HL-60 (cell line): ENCODE data around the gene ZSWIM4.

Experiments
- DNase-seq, 2 experiments: peaks; one replicate each; pipeline ENCODE4 v3.0.0-alpha.2; 2010 to 2020; ENCODE audit warnings: low read depth in 1 of 2, low spot score in 1 of 2
- H3K27ac ChIP-seq: fragments of 250-450 bp; sonication (Bioruptor Pico); replicated peaks from 2 replicates; pipeline ENCODE4 v1.5.1; 2020; ENCODE audit warnings: mild to moderate bottlenecking, moderate library complexity
- H3K27me3 ChIP-seq: fragments of 250-450 bp; sonication (Bioruptor Pico); 2 replicates; pipeline ENCODE4 v1.5.1; 2021; ENCODE audit warnings: mild to moderate bottlenecking, moderate library complexity; ENCODE audit not compliant: insufficient read depth, poor library complexity, severe bottlenecking
- H3K4me3 ChIP-seq: replicated peaks from 2 replicates; pipeline ENCODE4 v1.5.1; 2011; ENCODE audit warnings: mild to moderate bottlenecking, control low read depth, low read length; ENCODE audit not compliant: insufficient read depth
- GABPA ChIP-seq: IDR thresholded peaks from 2 replicates; pipeline ENCODE4 v1.6.1; 2012; ENCODE audit warnings: low read depth
- POLR2AphosphoS5 ChIP-seq: IDR thresholded peaks from 2 replicates; pipeline ENCODE4 v1.6.1; 2012; ENCODE audit warnings: low read depth
- SPI1 ChIP-seq: IDR thresholded peaks from 2 replicates; pipeline ENCODE4 v1.6.1; 2012; ENCODE audit warnings: low read depth, mild to moderate bottlenecking, borderline replicate concordance
- TF ChIP-seq, protein P1 (sequence below): IDR thresholded peaks from 2 replicates; pipeline ENCODE4 v1.6.1; 2012; ENCODE audit warnings: low read depth; ENCODE audit not compliant: insufficient replicate concordance
- TF ChIP-seq, protein P2 (sequence below): IDR thresholded peaks from one replicate; pipeline ENCODE4 v1.5.1; 2011; ENCODE audit warnings: low read length, control low read depth, inconsistent platforms; ENCODE audit not compliant: insufficient read depth

Gene ZSWIM4

DNA sequence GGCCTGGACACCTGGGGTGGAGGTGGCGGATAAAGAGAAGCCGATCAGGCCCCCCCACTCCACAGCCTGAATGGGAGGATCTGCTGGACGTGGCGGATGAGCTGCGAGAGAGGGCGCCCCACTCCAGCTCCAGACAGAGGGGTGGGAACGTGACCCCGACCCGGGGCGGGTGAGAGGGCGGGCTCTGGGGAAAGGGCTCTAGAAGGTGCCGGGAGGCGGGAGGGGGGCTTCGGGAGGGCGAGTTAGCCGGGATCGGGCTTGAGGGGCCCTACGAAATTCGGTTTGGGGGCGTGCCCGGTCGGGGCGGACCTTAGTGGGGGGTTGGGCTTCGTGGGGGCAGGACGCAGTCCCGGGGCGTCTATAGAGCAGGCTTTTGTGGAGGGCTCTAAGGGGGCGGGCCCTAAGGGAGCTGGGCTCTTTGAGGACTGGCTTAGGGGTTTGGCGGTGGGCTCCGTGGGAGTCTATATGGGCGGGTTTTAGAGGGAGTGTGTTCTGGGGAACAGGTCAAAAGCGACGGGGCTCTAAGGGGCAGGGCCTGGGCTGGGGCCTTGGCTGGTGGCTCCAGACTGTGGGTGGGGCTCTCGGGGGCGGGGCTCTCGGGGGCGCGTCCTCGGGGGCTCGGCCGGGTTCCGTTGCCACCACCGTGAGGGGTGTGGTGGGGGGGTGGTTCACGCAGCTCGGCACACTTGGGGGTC is 77.6 kb downstream of the ZSWIM4 start:
- H3K27me3 ChIP-seq = no peaks in the 10 kb centered on the region
- DNase-seq = peak in 1 of 2 experiments; percentile 21

DNA sequence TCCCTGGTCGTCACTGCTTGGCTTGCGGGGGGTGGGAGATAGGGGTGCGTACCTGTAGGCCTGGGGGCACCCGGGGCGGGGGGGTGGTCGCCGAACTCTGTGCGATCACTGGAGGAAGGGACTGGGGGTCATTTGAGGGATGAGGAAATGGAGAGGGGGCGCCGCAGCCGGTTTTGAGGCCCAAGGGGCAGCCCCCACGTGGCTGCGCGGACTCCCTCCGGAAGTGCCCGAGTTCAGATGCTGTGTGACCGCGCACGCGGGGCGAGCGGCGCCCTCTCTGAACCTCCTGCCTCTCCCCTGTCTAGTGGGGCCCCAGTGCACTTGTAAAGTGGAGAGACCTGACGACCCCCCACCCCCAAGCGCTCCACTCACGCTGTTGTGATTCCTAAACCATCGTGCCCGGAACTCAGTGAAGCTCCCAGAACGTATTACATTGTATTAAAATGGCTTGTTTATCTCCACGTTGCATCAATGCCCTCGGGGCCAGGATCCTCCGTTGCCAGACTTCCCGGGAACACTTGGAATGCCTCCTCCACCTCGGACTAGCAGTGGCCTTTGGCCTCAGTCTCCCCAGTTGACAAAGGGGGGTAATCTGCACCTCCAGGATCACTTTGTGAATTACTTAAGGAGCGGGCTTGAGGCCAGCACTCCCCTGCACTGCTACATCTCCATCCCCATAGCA is 78.7 kb downstream of the ZSWIM4 start:
- DNase-seq = no peak
- TF ChIP-seq GABPA (no peak), POLR2AphosphoS5 (no peak), SPI1 (no peak)
- TF ChIP-seq, protein P1, sequence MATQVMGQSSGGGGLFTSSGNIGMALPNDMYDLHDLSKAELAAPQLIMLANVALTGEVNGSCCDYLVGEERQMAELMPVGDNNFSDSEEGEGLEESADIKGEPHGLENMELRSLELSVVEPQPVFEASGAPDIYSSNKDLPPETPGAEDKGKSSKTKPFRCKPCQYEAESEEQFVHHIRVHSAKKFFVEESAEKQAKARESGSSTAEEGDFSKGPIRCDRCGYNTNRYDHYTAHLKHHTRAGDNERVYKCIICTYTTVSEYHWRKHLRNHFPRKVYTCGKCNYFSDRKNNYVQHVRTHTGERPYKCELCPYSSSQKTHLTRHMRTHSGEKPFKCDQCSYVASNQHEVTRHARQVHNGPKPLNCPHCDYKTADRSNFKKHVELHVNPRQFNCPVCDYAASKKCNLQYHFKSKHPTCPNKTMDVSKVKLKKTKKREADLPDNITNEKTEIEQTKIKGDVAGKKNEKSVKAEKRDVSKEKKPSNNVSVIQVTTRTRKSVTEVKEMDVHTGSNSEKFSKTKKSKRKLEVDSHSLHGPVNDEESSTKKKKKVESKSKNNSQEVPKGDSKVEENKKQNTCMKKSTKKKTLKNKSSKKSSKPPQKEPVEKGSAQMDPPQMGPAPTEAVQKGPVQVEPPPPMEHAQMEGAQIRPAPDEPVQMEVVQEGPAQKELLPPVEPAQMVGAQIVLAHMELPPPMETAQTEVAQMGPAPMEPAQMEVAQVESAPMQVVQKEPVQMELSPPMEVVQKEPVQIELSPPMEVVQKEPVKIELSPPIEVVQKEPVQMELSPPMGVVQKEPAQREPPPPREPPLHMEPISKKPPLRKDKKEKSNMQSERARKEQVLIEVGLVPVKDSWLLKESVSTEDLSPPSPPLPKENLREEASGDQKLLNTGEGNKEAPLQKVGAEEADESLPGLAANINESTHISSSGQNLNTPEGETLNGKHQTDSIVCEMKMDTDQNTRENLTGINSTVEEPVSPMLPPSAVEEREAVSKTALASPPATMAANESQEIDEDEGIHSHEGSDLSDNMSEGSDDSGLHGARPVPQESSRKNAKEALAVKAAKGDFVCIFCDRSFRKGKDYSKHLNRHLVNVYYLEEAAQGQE = no peak
- TF ChIP-seq, protein P2, sequence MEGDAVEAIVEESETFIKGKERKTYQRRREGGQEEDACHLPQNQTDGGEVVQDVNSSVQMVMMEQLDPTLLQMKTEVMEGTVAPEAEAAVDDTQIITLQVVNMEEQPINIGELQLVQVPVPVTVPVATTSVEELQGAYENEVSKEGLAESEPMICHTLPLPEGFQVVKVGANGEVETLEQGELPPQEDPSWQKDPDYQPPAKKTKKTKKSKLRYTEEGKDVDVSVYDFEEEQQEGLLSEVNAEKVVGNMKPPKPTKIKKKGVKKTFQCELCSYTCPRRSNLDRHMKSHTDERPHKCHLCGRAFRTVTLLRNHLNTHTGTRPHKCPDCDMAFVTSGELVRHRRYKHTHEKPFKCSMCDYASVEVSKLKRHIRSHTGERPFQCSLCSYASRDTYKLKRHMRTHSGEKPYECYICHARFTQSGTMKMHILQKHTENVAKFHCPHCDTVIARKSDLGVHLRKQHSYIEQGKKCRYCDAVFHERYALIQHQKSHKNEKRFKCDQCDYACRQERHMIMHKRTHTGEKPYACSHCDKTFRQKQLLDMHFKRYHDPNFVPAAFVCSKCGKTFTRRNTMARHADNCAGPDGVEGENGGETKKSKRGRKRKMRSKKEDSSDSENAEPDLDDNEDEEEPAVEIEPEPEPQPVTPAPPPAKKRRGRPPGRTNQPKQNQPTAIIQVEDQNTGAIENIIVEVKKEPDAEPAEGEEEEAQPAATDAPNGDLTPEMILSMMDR = no peak
- Histone ChIP-seq H3K27me3 (no peaks in the 10 kb centered on the region), H3K4me3 (no peak overlapping the region), H3K27ac (no peak overlapping the region)

More for the DNA sequence above, 77.6 kb downstream of the ZSWIM4 start:
- H3K4me3 ChIP-seq = peak overlapping the region; percentile 31
- no peak overlapping the region for H3K27ac ChIP-seq
- TF ChIP-seq GABPA = no peak

DNA sequence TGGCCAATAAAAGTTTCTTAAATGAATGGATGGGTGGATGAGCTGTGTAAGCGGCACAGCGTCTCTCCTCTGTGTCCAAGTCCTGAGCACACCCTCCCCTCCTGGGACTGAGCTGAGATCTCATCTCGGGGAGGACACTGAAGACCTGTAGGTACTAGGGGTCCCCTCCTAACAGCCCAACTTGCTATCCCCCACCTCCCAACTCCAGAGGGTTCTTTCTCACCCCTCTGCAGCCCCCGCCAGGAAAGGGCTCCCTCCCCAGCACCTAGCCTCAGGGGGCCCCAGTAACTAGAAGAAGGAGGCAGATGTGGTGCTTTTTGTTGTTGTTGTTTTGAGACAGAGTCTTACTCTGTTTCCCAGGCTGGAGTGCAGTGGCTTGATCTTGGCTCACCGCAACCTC is 80.6 kb downstream of the ZSWIM4 start:
- Histone ChIP-seq H3K27ac (no peak overlapping the region), H3K27me3 (no peaks in the 10 kb centered on the region), H3K4me3 (no peak overlapping the region)
- TF ChIP-seq GABPA (no peak), SPI1 (no peak), POLR2AphosphoS5 (no peak)
- TF ChIP-seq, protein P2 = no peak
- TF ChIP-seq, protein P1 = no peak
- no peak for DNase-seq

DNA sequence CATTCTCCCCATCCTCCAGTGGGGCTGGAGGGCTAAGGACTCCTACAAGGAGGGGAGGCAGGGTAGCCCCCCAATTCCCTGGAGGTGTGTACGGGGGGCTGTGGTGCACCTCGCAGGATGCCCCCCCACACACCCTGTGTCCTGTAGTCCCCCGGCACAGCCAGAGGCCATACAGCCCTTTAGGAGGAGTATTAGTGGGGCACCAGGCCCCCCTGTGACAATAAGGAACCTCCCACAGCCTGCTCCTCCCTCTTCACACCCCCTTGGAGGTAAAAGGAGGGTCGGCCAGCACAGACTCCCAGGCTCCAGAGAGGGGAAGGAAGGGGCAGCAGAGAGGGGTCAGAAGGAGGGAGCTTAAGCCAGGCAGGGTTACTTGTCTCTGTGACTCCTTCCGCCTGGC is 81.6 kb downstream of the ZSWIM4 start, which contains the start of gene NANOS3:
Gene NANOS3 (plus strand): TSS at position 301 of the 400 bp plus-strand sequence. CDS start 115 bp downstream, outside the sequence.
- TF ChIP-seq SPI1 (no peak), GABPA (no peak), POLR2AphosphoS5 (no peak)
- TF ChIP-seq, protein P1 = no peak
- TF ChIP-seq, protein P2 = no peak

More for the DNA sequence above, 81.6 kb downstream of the ZSWIM4 start, which contains the start of gene NANOS3:
- Histone ChIP-seq H3K27me3 (no peaks in the 10 kb centered on the region), H3K27ac (no peak within 1 kb of the TSS), H3K4me3 (no peak within 1 kb of the TSS)
- DNase-seq = no peak
